SK-N-MC (cell line): ENCODE results near the gene TRPM2.

ENCODE experiments used
- DNase-seq: peaks from one replicate; pipeline ENCODE4 v3.0.0-alpha.2; 2011; ENCODE audit warnings: low read depth, low spot score
- H3K27ac ChIP-seq: fragments of 200-600 bp; sonication (generic); 2 replicates; pipeline ENCODE4 v1.5.1; 2016; ENCODE audit warnings: mixed run types
- H3K36me3 ChIP-seq: fragments of 200-600 bp; sonication (generic); 2 replicates; pipeline ENCODE4 v1.6.1; 2017; ENCODE audit warnings: antibody characterized with exemption, low read length, mixed read lengths; ENCODE audit not compliant: insufficient read depth
- H3K4me3 ChIP-seq: fragments of 200-600 bp; sonication (generic); 2 replicates; pipeline ENCODE4 v1.5.1; 2016
- H3K9ac ChIP-seq: fragments of 200-600 bp; sonication (generic); 2 replicates; pipeline ENCODE4 v1.8.0; 2017; ENCODE audit warnings: mixed run types, mixed read lengths; ENCODE audit not compliant: insufficient read length
- H3K9me3 ChIP-seq: fragments of 200-600 bp; sonication (generic); 2 replicates; pipeline ENCODE4 v1.6.1; 2017; ENCODE audit warnings: low read depth, mild to moderate bottlenecking, antibody characterized with exemption, low read length, moderate library complexity, mixed read lengths
- EZH2 ChIP-seq: fragments of 200-600 bp; sonication (generic); IDR thresholded peaks from one replicate; pipeline ENCODE4 v1.6.1; 2017; ENCODE audit warnings: antibody characterized with exemption
- FOXP2 ChIP-seq: optimal IDR thresholded peaks from 2 replicates; pipeline ENCODE3; 2011; ENCODE audit warnings: mild to moderate bottlenecking, moderate library complexity; ENCODE audit not compliant: insufficient read depth; ENCODE audit errors: extremely low read length, control extremely low read depth
- POLR2AphosphoS5 ChIP-seq: IDR thresholded peaks from 2 replicates; pipeline ENCODE4 v1.6.1; 2012; ENCODE audit warnings: mild to moderate bottlenecking, low read depth, low read length, borderline replicate concordance

TRPM2 gene

GRCh38 chr21:44364151-44365053 lies 11.0 kb downstream of the TRPM2 start:
- Histone ChIP-seq H3K36me3 (no peaks in the 10 kb centered on the region), H3K9me3 (no peaks in the 10 kb centered on the region), H3K9ac (no peak overlapping the region), H3K27ac (no peak overlapping the region), H3K4me3 (no peak overlapping the region)
- TF ChIP-seq POLR2AphosphoS5, result no peak
- no peak for TF ChIP-seq EZH2
- no peak for TF ChIP-seq FOXP2
- DNase-seq, result no peak

DNA sequence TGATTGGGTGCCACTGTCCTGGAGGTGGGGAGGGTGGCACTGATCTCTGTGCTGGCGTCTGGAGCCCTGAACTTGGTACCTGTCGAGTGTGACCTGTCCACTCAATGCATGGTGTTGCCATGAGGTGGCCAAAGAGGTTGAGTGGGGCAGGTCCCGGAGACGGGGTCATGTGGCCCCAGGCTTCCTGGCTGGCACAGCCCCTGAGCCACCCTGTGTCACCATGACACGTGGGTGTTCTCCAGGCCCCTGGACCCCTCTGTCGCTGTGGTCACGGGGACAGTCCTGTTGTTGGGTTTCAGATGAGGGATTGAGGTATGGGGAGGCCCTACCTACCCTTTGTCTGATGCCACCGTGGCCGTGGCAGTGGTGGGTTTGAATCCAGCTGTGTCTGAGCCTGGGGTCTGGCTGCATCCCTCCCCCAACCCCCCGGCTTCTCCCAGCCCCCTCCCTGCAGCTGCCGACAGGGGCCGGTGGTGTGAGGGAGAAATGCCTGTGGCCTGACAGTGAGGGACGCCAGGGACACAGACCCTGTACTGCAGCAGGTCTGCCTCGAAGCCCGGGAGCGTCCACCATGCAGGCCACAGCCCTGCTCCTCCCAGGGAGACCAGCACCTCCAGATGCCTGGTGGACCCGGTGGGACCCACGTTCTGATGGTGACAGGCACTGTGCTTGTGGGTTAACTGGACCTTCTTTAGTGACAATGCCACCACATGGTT lies 12.0 kb downstream of the TRPM2 start:
- Histone ChIP-seq H3K27ac (no peak overlapping the region), H3K9ac (no peak overlapping the region), H3K36me3 (no peaks in the 10 kb centered on the region), H3K4me3 (no peak overlapping the region), H3K9me3 (no peaks in the 10 kb centered on the region)
- TF ChIP-seq EZH2, result no peak
- no peak for TF ChIP-seq POLR2AphosphoS5
- no peak for TF ChIP-seq FOXP2
- no peak for DNase-seq

DNA sequence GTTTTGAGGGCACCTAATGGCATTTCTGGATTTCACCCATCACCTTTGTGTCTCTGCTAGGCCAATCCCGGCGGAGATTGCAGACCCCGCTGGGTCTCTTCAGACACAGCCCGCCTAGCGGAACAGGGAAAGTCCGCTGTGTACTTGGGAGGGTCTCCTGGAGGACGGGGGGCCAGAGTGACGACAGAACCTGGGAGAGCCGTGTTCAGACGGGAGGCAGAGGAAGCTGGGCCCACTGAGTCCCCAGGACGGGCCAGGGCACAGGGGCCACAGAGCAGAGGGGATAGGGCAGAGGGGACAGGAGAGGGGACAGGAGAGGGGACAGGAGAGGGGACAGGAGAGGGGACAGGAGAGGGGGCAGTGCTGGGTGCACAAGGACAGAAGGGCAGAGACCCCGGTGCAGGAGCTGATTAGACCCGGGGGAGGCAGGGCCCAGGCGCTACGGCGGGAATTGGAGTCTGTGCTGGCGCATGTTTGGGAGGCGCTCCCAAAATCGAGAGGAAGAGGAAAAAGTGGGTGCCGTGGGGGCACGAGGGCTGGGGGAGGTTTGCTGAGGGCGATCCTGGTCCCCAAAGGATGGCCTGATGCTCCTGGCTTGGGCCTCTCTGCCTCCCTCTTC lies 12.7 kb downstream of the TRPM2 start:
- Histone ChIP-seq H3K9me3 (no peaks in the 10 kb centered on the region), H3K27ac (no peak overlapping the region), H3K4me3 (no peak overlapping the region), H3K9ac (no peak overlapping the region), H3K36me3 (no peaks in the 10 kb centered on the region)
- DNase-seq, result no peak
- TF ChIP-seq EZH2 (no peak), FOXP2 (no peak), POLR2AphosphoS5 (no peak)

DNA sequence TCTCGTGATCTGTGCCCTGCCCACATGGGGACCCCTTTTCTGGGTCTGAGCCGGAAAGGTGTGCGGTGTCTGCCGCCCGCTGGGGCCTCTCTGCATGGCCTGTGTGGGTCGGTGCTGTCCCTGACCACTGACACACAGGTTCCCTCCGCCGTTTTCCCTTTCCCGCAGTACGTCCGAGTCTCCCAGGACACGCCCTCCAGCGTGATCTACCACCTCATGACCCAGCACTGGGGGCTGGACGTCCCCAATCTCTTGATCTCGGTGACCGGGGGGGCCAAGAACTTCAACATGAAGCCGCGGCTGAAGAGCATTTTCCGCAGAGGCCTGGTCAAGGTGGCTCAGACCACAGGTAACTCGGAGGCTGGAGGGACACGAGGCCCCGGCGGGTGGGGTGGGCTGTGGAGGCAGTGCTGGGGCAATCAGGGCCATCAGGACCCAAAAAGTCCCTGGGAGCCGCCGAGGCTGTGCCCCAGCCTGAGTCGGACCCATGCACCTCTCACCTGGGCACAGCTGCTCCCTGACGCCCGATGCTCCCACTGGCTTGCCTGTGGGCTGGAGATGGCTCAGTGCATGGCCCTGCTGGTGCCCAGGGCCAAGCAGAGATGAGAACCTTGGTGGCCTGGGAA lies 13.3 kb downstream of the TRPM2 start:
- H3K9ac ChIP-seq, result no peak overlapping the region
- H3K4me3 ChIP-seq, result no peak overlapping the region
- H3K9me3 ChIP-seq, result no peaks in the 10 kb centered on the region
- TF ChIP-seq EZH2, result no peak
- no peak for DNase-seq
- no peaks in the 10 kb centered on the region for H3K36me3 ChIP-seq
- H3K27ac ChIP-seq, result no peak overlapping the region

DNA sequence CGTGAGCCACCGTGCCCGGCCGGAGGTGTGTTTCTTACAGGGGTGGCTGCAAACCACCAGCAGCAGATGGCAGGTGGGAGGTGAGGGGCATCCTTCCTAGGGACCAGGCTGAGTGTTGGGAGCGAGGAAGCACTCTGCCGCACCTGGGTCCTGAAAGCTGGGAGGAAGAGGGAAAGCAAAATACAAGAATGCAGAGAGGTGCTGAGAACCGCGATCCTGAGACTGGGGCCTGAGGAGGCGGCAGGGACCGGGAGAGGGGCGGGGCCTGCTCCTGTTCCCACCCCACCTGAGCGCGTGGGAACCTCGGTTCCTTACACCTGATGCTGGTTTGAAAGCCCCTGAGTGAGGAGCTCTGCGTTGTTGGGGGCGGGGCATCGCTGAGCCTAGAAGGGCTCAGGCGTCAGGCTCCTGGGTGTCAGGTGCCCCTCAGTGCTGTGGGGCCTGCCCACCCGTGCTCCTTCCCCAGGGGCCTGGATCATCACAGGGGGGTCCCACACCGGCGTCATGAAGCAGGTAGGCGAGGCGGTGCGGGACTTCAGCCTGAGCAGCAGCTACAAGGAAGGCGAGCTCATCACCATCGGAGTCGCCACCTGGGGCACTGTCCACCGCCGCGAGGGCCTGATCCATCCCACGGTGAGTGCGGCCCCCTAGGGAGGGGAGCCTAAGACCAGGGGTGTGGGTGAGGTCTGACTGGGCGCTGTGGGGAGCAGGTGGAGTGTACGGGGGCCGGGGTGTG lies 15.5 kb downstream of the TRPM2 start:
- Histone ChIP-seq H3K9ac (no peak overlapping the region), H3K4me3 (no peak overlapping the region), H3K9me3 (no peaks in the 10 kb centered on the region), H3K36me3 (no peaks in the 10 kb centered on the region), H3K27ac (no peak overlapping the region)
- TF ChIP-seq POLR2AphosphoS5, result no peak
- TF ChIP-seq FOXP2, result no peak
- TF ChIP-seq EZH2, result no peak
- DNase-seq, result no peak

- no peak for DNase-seq
- Histone ChIP-seq H3K27ac (no peak overlapping the region), H3K9ac (no peak overlapping the region), H3K4me3 (peak overlapping the region; percentile 55), H3K9me3 (no peaks in the 10 kb centered on the region), H3K36me3 (no peaks in the 10 kb centered on the region)
- TF ChIP-seq POLR2AphosphoS5 (no peak), EZH2 (no peak), FOXP2 (no peak)
These were observed 16.8 kb downstream of the TRPM2 start for GRCh38 chr21:44370027-44370735.

GRCh38 chr21:44370786-44371410 lies 17.5 kb downstream of the TRPM2 start:
- no peak for TF ChIP-seq EZH2
- no peak for TF ChIP-seq POLR2AphosphoS5
- TF ChIP-seq FOXP2, result no peak
- H3K9ac ChIP-seq, result no peak overlapping the region
- DNase-seq, result no peak
- H3K27ac ChIP-seq, result no peak overlapping the region
- no peak overlapping the region for H3K4me3 ChIP-seq
- H3K9me3 ChIP-seq, result no peaks in the 10 kb centered on the region
- no peaks in the 10 kb centered on the region for H3K36me3 ChIP-seq
